HUES6 (cell line): Measurements from ENCODE around the gene ST7.
"Not testable (repeated sequence)": the region's sequence is repeated elsewhere in the genome, so short reads cannot be mapped to it uniquely, and the experiment has no call there.

Experiments used
- H3K27ac ChIP-seq: 2 replicates; pipeline ENCODE4 v1.7.0; 2013; ENCODE audit warnings: low read depth, mild to moderate bottlenecking, low read length, inconsistent platforms
- H3K27me3 ChIP-seq: 2 replicates; pipeline ENCODE4 v1.6.1; 2013; ENCODE audit warnings: low read length; ENCODE audit not compliant: control insufficient read depth, insufficient read depth
- H3K36me3 ChIP-seq: 2 replicates; pipeline ENCODE4 v1.6.1; 2013; ENCODE audit warnings: low read length; ENCODE audit not compliant: control insufficient read depth, insufficient read depth
- H3K4me1 ChIP-seq: 2 replicates; pipeline ENCODE4 v1.6.1; 2013; ENCODE audit warnings: low read length; ENCODE audit not compliant: control insufficient read depth, insufficient read depth
- H3K4me3 ChIP-seq: 2 replicates; pipeline ENCODE4 v1.5.1; 2013; ENCODE audit warnings: low read depth, low read length
- H3K9ac ChIP-seq: one replicate; pipeline ENCODE4 v1.6.1; 2013; ENCODE audit warnings: mild to moderate bottlenecking, low read length
- H3K9me3 ChIP-seq: 2 replicates; pipeline ENCODE4 v1.6.1; 2013; ENCODE audit warnings: low read depth, low read length; ENCODE audit not compliant: control insufficient read depth, insufficient read depth

The ST7 gene

GRCh38 chr7:117017702-117018266, 64.5 kb downstream of the ST7 start:
- no peak overlapping the region for H3K4me3 ChIP-seq
- H3K27me3 ChIP-seq, result no peaks in the 10 kb centered on the region
- no peak overlapping the region for H3K9ac ChIP-seq
- H3K27ac ChIP-seq, result no peak overlapping the region
- no peaks in the 10 kb centered on the region for H3K9me3 ChIP-seq
- H3K36me3 ChIP-seq, result no peaks in the 10 kb centered on the region
- H3K4me1 ChIP-seq, result peaks cover 12% of the 10 kb centered on the region

DNA sequence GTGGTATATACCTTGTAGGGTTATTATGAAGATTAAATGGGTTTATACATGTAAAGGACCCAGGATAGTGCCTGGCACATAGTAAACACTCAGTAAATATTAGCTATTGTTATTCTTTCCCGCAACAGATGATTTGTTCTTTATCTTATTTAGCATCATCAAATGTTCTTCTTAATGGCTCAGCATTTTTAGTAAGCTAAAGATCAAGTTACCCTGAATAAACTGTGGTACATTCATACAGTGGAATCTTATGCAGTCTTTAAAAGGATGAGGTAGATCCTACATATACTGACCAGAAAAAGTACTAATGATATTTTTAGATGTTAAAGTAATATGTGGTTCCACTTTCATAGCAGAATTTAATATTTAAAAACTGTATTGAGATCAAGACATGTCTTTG, 65.4 kb downstream of the ST7 start:
- H3K9ac ChIP-seq, result no peak overlapping the region
- no peak overlapping the region for H3K27ac ChIP-seq
- H3K4me3 ChIP-seq, result no peak overlapping the region
- no peaks in the 10 kb centered on the region for H3K9me3 ChIP-seq
- H3K4me1 ChIP-seq, result peaks cover 12% of the 10 kb centered on the region
- no peaks in the 10 kb centered on the region for H3K36me3 ChIP-seq
- H3K27me3 ChIP-seq, result no peaks in the 10 kb centered on the region

GRCh38 chr7:117019287-117019686, 66.0 kb downstream of the ST7 start:
- Histone ChIP-seq H3K27me3 (no peaks in the 10 kb centered on the region), H3K4me3 (no peak overlapping the region), H3K9ac (no peak overlapping the region), H3K9me3 (no peaks in the 10 kb centered on the region), H3K27ac (no peak overlapping the region), H3K36me3 (no peaks in the 10 kb centered on the region), H3K4me1 (peaks cover 12% of the 10 kb centered on the region)

- Histone ChIP-seq H3K9me3 (no peaks in the 10 kb centered on the region), H3K4me1 (peaks cover 12% of the 10 kb centered on the region), H3K36me3 (no peaks in the 10 kb centered on the region), H3K4me3 (peak overlapping the region; percentile 21; the same call in 1 of the 2 replicates), H3K9ac (no peak overlapping the region), H3K27ac (no peak overlapping the region; the same call in 1 of the 2 replicates), H3K27me3 (no peaks in the 10 kb centered on the region)
Measured at GRCh38 chr7:117019786-117020590, 66.7 kb downstream of the ST7 start.

- Histone ChIP-seq H3K27me3 (no peaks in the 10 kb centered on the region), H3K36me3 (no peaks in the 10 kb centered on the region), H3K4me1 (peaks cover 12% of the 10 kb centered on the region), H3K4me3 (no peak overlapping the region; the same call in 1 of the 2 replicates), H3K27ac (no peak overlapping the region), H3K9me3 (no peaks in the 10 kb centered on the region), H3K9ac (no peak overlapping the region)
Measured at GRCh38 chr7:117020591-117020973, 67.3 kb downstream of the ST7 start.

DNA sequence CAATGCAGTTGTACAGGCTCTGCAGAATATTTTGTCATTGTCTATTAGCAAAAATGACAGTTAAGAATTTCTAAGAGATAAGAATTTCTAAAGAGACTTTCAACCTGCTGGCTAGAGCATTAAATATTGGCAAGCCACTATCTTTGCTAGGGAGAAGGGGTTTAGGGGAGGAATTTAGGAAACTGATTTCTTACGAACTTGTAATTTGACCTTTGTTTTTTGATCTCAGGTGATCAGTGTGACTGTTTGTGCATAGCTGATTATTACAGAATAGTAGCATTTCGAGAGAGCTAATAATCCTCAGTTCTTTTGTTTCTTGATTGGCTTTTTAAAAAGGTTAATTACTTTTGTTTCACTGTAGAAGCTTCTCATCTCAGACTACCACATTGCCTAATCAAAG, 68.1 kb downstream of the ST7 start:
- Histone ChIP-seq H3K36me3 (no peaks in the 10 kb centered on the region), H3K27me3 (no peaks in the 10 kb centered on the region), H3K4me3 (no peak overlapping the region), H3K4me1 (peaks cover 12% of the 10 kb centered on the region), H3K9me3 (no peaks in the 10 kb centered on the region), H3K9ac (no peak overlapping the region), H3K27ac (no peak overlapping the region)

DNA sequence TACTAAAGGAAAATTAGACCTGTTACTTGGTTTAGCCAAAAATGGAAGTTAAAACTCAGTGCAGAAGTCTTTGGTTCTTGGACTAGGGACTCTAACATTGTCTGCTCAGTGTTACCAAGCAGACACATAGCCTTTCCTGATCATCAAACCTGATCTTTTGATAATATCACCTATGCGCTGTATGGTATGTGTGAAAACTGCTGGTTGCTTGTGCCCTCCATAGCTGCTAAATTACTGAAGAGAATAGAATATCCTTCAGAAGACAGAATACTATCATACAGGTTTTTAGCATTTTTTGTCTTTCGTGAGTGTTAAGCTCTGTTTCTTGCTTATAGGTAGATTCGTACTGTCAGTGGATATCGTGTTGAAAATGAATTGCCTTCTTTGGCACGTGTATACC, 68.7 kb downstream of the ST7 start:
- no peak overlapping the region for H3K4me3 ChIP-seq
- no peaks in the 10 kb centered on the region for H3K9me3 ChIP-seq
- peaks cover 12% of the 10 kb centered on the region for H3K4me1 ChIP-seq
- H3K36me3 ChIP-seq, result no peaks in the 10 kb centered on the region
- no peak overlapping the region for H3K9ac ChIP-seq
- no peak overlapping the region for H3K27ac ChIP-seq
- H3K27me3 ChIP-seq, result no peaks in the 10 kb centered on the region

DNA sequence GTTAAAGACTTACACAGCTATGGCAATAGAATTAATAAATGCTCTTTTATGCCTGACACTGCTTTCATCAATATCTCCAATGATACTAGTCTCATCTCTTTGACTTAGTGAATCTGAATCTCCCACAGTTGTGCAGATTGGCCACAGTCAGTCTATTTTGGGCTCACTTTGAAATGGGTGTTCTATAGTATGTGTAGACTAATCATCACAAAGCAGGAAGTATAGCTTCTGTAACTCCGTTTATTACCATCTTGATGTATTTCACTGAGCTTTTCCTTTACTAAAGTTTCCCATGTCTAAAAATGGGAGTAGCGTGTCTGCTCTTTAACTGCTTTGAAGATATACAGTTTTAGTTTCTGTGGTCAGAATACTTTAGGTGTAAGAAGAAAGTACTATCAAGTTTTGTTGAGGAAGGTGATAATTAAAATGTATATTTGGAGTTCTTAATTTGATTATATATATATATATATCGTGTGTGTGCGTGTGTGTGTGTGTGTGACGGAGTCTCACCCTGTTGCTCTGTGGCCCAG, 70.1 kb downstream of the ST7 start:
- Histone ChIP-seq H3K36me3 (no peaks in the 10 kb centered on the region), H3K27ac (no peak overlapping the region), H3K27me3 (no peaks in the 10 kb centered on the region), H3K9ac (no peak overlapping the region), H3K9me3 (no peaks in the 10 kb centered on the region), H3K4me3 (no peak overlapping the region), H3K4me1 (peaks cover 12% of the 10 kb centered on the region)

- H3K9ac ChIP-seq, result no peak overlapping the region
- H3K4me3 ChIP-seq, result no peak overlapping the region
- 0 out of 2 replicates have a peak, but pooled peaks cover 3% of the 10 kb centered on the region for H3K9me3 ChIP-seq
- H3K4me1 ChIP-seq, result peaks cover 9% of the 10 kb centered on the region
- no peaks in the 10 kb centered on the region for H3K27me3 ChIP-seq
- no peaks in the 10 kb centered on the region for H3K36me3 ChIP-seq
- H3K27ac ChIP-seq, result no peak overlapping the region
Measured at GRCh38 chr7:117024811-117025210, 71.5 kb downstream of the ST7 start.

GRCh38 chr7:117025891-117026290, 72.6 kb downstream of the ST7 start:
- no peak overlapping the region for H3K4me3 ChIP-seq
- no peaks in the 10 kb centered on the region for H3K27me3 ChIP-seq
- no peak overlapping the region for H3K27ac ChIP-seq
- H3K9me3 ChIP-seq, result peaks cover 7% of the 10 kb centered on the region; the same call in 1 of the 2 replicates
- H3K36me3 ChIP-seq, result no peaks in the 10 kb centered on the region
- H3K9ac ChIP-seq, result no peak overlapping the region
- H3K4me1 ChIP-seq, result no peaks in the 10 kb centered on the region

- not testable (repeated sequence) for H3K9me3 ChIP-seq, H3K27ac ChIP-seq, H3K36me3 ChIP-seq, H3K4me3 ChIP-seq, H3K27me3 ChIP-seq, H3K9ac ChIP-seq, H3K4me1 ChIP-seq
Measured at GRCh38 chr7:117030346-117030745, 77.0 kb downstream of the ST7 start.
